Activated CD4-positive, alpha-beta memory T cell treated with anti-CD3 and anti-CD28 coated beads for 36 hours (primary cell): ENCODE data around the gene KDM4C. TPM values are rescaled to one million over a fixed set of nuclear protein-coding genes. Genes with fewer than 3 reads are reported as not detected.

ENCODE experiments used
- CTCF ChIA-PET: fragments of 350-600 bp; sonication (Branson Sonifier 250); formaldehyde crosslinking; loops from one replicate; lab custom pipeline; 2021; ENCODE audit warnings: antibody characterized with exemption, inconsistent platforms; lab: Charles Lee
- POLR2A ChIA-PET: fragments of 350-600 bp; sonication (Branson Sonifier 250); formaldehyde crosslinking; loops from one replicate; lab custom pipeline; 2021; ENCODE audit warnings: antibody characterized with exemption; lab: Charles Lee
- DNase-seq: peaks from one replicate; pipeline ENCODE4 v3.0.0-alpha.2; 2020
- H3K27ac Mint-ChIP-seq: one replicate; pipeline ENCODE4 v1.8.0; 2021; ENCODE audit warnings: mixed read lengths
- H3K27me3 Mint-ChIP-seq: one replicate; pipeline ENCODE4 v1.8.0; 2021; ENCODE audit warnings: mixed read lengths
- H3K36me3 Mint-ChIP-seq: one replicate; pipeline ENCODE4 v1.8.0; 2021; ENCODE audit warnings: mixed read lengths
- H3K4me1 Mint-ChIP-seq: one replicate; pipeline ENCODE4 v1.8.0; 2021; ENCODE audit warnings: low read depth, mixed read lengths
- H3K4me3 Mint-ChIP-seq: one replicate; pipeline ENCODE4 v1.8.0; 2021; ENCODE audit warnings: mild to moderate bottlenecking, mixed read lengths
- H3K9me3 Mint-ChIP-seq: one replicate; pipeline ENCODE4 v1.8.0; 2021; ENCODE audit warnings: mixed read lengths
- intact Hi-C: fragments of 100-400 bp; cut with micrococcal nuclease; formaldehyde crosslinking; loops from one replicate; pipeline ENCODE4 v1.15.1; 2023
- total RNA-seq, 2 experiments: library from RNA; stranded (reverse); gene quantifications; one replicate each; pipeline ENCODE4 v1.2.3, GENCODE V29; 2021

KDM4C gene
- total RNA-seq, 2 experiments from 2014 or later = 26.2 to 28.8 TPM

DNA sequence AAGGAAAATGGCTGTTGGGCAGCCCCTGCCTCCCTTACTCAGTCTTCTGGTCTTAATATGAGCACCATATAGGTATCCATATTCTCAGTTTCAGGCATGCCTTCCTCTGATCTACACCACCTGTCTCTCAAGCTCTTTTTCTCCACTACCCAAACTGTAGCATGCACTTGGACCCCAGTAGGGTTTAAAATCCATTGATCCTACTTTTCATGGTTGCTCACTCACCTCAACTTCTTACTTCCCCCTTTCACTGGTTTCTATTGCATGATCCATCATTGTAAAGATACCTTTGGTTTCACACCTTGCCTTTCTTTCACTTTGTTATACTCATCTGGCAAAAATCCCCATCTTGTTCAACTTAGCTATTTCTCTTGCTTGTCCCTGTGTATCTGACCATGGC lies 159.4 kb downstream of the KDM4C start:
- H3K4me3 Mint-ChIP-seq = no peak overlapping the region
- intact Hi-C loops = no loop called here
- H3K27ac Mint-ChIP-seq = no peak overlapping the region
- DNase-seq = no peak
- POLR2A ChIA-PET = no interaction called here
- peaks cover 15% of the 10 kb centered on the region for H3K36me3 Mint-ChIP-seq
- no peaks in the 10 kb centered on the region for H3K9me3 Mint-ChIP-seq
- CTCF ChIA-PET = no interaction called here
- H3K27me3 Mint-ChIP-seq = no peaks in the 10 kb centered on the region
- peaks cover 36% of the 10 kb centered on the region for H3K4me1 Mint-ChIP-seq

DNA sequence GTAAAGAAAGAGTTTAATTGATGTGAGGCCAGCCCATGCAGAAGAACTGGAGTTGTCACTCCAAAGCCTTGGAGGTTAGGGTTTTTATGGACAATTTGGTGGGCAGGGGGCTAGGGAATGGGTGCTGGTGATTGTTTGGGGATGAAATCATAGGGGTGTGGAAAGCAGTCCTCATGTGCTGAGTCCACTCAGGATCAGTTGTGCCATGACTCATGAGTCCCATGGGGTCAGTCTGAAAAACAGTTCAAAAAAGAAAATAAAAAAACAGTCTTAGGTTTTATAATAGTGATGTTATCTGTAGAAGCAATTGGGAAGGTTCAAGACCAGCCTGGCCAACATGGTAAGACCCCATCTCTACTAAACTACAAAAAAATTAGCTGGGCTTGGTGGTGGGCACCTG lies 162.3 kb downstream of the KDM4C start:
- Mint-ChIP-seq H3K4me1 (peaks cover 53% of the 10 kb centered on the region), H3K9me3 (no peaks in the 10 kb centered on the region), H3K36me3 (peaks cover 18% of the 10 kb centered on the region), H3K27me3 (no peaks in the 10 kb centered on the region), H3K4me3 (no peak overlapping the region), H3K27ac (no peak overlapping the region)
- DNase-seq = no peak
- CTCF ChIA-PET = no interaction called here
- intact Hi-C loops = no loop called here
- POLR2A ChIA-PET = no interaction called here

DNA sequence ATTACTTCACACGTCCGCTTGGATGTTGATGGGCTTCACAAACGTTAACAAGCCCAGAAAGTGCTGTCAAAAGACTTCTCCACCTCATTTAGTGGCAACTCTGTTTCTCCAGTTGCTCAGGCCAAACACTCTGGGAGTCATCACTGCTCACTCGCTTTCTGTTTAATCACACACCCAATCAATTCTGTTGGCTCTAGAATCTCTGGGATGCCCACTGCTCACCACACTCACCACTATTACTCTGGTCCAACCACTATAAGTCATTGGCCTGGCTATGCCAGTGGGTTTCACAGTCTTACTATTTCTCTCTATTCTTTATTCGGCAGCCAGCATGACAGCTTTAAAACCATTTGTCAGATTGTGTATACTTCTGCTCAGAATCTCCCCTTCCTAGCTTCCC lies 163.5 kb downstream of the KDM4C start:
- H3K27me3 Mint-ChIP-seq = no peaks in the 10 kb centered on the region
- H3K9me3 Mint-ChIP-seq = no peaks in the 10 kb centered on the region
- DNase-seq = peak; percentile 11
- H3K4me1 Mint-ChIP-seq = peaks cover 54% of the 10 kb centered on the region
- no peak overlapping the region for H3K27ac Mint-ChIP-seq
- peaks cover 19% of the 10 kb centered on the region for H3K36me3 Mint-ChIP-seq
- CTCF ChIA-PET = interaction anchor here (1.1 kb wide), 1 partner anchor 12 kb away, joined by 3 read pairs; no protein-coding TSS in a partner anchor
- no peak overlapping the region for H3K4me3 Mint-ChIP-seq
- intact Hi-C loops = no loop called here
- POLR2A ChIA-PET = no interaction called here

DNA sequence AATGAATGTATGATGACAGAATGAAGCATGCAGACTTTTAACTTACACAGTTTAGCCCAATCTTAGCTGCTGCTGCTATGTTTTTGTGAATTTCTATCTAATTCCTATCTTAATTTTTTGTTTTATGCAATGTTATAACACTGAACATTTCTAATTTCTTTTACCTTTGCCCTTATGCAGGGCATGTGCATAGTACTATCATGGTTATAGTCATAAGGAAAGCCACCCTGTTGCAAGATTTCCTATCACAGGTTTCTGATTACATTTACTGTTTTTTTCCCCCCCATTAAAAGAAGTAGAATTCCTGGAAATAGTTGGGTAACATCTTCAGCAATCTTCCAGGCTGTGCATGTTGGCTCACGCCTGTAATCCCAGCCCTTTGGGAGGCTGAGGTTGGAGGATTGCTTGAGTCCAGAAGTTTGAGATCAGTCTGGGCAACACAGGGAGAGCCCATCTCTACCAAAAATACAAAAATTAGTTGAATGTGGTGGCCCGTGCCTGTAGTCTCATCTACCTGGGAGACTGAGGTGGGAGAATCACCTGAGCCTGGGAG lies 164.4 kb downstream of the KDM4C start:
- Mint-ChIP-seq H3K4me3 (no peak overlapping the region), H3K27ac (no peak overlapping the region), H3K9me3 (no peaks in the 10 kb centered on the region), H3K36me3 (peaks cover 18% of the 10 kb centered on the region), H3K27me3 (no peaks in the 10 kb centered on the region), H3K4me1 (peaks cover 54% of the 10 kb centered on the region)
- intact Hi-C loops = no loop called here
- no peak for DNase-seq
- POLR2A ChIA-PET = no interaction called here
- CTCF ChIA-PET = interaction anchor here (0.6 to 1.1 kb wide), 2 partner anchors 13 to 572 kb away, joined by 3 read pairs; no protein-coding TSS in a partner anchor

DNA sequence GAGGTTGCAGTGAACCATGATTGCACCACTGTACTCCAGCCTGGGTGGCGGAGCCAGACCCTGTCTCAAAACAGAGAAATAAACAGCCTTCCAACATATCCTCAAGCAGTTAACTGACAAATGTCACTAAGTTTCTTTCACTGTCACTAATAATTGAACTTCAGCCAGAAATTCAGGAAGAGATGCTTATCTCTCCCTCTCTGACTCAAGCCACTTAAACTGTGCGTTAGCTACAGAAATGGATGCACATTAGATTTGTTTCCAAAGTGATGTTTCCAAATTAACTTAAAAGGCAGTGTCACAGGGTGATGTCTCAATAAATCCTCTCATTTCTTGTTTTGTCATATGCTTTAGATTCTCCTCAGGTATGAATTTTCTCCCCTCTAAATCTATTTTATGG lies 164.9 kb downstream of the KDM4C start:
- peaks cover 13% of the 10 kb centered on the region for H3K36me3 Mint-ChIP-seq
- intact Hi-C loops = no loop called here
- POLR2A ChIA-PET = no interaction called here
- no peak overlapping the region for H3K4me3 Mint-ChIP-seq
- no peaks in the 10 kb centered on the region for H3K9me3 Mint-ChIP-seq
- CTCF ChIA-PET = interaction anchor here (0.6 kb wide), 1 partner anchor 572 kb away, joined by 3 read pairs; no protein-coding TSS in a partner anchor
- no peaks in the 10 kb centered on the region for H3K27me3 Mint-ChIP-seq
- H3K4me1 Mint-ChIP-seq = peaks cover 53% of the 10 kb centered on the region
- no peak for DNase-seq
- no peak overlapping the region for H3K27ac Mint-ChIP-seq

DNA sequence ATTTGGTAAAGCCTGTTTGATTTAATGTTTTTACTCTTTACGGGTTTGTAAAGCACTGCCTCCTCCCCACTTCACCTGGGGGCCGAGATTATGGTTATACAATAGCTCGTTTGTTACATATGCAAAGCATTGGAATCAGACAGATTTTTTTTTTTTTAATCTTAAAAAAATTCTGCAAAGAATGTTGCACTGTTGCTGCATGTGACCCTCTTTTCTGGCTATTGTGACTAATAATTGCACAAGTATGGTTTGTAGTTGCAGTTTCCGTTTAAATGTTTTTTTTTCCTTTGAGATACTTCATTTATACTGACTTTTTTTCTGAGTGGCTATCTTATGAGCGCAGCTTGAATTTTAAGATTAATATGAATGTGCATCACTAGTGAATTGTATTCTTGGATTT lies 165.3 kb downstream of the KDM4C start:
- Mint-ChIP-seq H3K9me3 (no peaks in the 10 kb centered on the region), H3K27ac (no peak overlapping the region), H3K36me3 (peaks cover 12% of the 10 kb centered on the region), H3K4me1 (peaks cover 56% of the 10 kb centered on the region), H3K4me3 (no peak overlapping the region), H3K27me3 (no peaks in the 10 kb centered on the region)
- intact Hi-C loops = no loop called here
- DNase-seq = no peak
- CTCF ChIA-PET = no interaction called here
- POLR2A ChIA-PET = no interaction called here

DNA sequence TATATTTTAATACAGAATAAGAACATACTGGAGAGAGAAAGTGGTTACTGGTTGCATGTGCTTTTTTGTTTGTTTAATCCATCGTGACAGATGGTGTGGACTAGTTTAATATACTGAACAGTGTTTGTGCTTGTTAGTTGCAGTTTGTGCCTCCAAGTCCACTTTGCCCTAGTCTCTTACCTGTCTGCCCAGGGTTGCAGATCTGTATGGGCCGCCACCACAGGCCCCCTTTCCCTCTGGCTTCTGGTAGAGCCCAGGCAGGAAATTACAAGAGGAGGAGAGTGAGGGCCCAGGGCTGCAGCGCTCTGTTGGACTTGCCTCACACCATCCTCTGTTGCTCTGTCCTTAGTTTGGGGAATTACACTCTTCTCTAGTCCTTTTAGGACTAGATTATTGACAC lies 166.4 kb downstream of the KDM4C start:
- intact Hi-C loops = no loop called here
- ChIA-PET POLR2A (no interaction called here), CTCF (no interaction called here)
- Mint-ChIP-seq H3K9me3 (no peaks in the 10 kb centered on the region), H3K4me1 (peaks cover 58% of the 10 kb centered on the region), H3K36me3 (peaks cover 11% of the 10 kb centered on the region), H3K4me3 (no peak overlapping the region), H3K27me3 (no peaks in the 10 kb centered on the region), H3K27ac (no peak overlapping the region)
- no peak for DNase-seq

DNA sequence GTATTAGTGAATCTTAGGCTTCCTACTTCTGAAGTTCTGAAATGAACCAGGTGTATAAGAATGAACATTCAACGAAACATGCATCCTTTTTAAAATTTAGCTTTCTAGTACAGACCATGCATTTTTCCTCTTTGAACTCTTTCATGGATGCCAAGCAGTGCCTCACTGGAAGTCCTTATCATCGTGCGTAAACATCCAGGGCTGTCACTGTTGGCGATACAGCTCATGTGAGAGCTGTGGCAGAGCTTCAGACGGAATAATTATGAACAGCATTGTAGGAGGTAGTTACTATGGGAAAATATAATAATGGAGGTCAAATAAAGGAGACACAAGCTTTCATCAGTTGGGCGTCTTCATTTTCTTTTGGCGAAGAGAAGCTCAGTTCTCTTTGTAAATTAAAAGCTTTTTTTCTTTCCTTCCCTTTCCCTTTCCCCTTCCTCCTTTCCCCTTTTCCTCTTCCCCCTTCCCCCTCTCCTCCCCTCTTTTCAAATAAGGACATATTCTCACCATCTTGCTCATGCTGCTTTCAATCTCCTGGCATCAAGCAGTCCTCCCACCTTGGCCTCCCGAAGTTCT lies 167.3 kb downstream of the KDM4C start:
- no peak overlapping the region for H3K27ac Mint-ChIP-seq
- no peak overlapping the region for H3K4me3 Mint-ChIP-seq
- peaks cover 10% of the 10 kb centered on the region for H3K36me3 Mint-ChIP-seq
- POLR2A ChIA-PET = interaction anchor here (0.6 kb wide), 1 partner anchor 39 kb away, joined by 3 read pairs; no protein-coding TSS in a partner anchor
- CTCF ChIA-PET = interaction anchor here (1.0 kb wide), 1 partner anchor 16 kb away, joined by 3 read pairs; no protein-coding TSS in a partner anchor
- no peak for DNase-seq
- H3K4me1 Mint-ChIP-seq = peaks cover 55% of the 10 kb centered on the region
- intact Hi-C loops = no loop called here
- no peaks in the 10 kb centered on the region for H3K27me3 Mint-ChIP-seq
- no peaks in the 10 kb centered on the region for H3K9me3 Mint-ChIP-seq

DNA sequence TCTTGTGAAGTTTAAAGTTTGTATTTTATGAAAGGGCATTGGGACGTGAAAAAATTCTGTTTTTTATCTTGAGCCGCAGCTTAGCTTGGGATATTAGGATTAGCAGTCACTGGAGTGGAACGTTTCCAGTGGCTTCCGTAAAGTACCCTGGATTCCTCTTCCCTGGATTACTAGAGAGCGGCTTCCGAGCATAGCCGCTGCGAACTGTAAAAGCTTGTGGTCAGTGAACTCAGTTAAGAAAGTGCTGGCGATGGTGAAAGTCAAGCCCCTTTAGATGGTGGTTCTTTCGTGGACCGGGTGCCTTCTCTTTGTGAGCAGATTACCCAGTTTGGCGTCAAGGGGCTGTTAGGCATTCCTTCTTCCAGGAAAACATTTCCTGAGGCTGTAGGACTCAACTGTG lies 168.1 kb downstream of the KDM4C start:
- Mint-ChIP-seq H3K36me3 (peaks cover 10% of the 10 kb centered on the region), H3K27ac (no peak overlapping the region), H3K27me3 (no peaks in the 10 kb centered on the region), H3K9me3 (no peaks in the 10 kb centered on the region), H3K4me3 (no peak overlapping the region), H3K4me1 (peaks cover 55% of the 10 kb centered on the region)
- CTCF ChIA-PET = interaction anchor here (1.0 kb wide), 1 partner anchor 17 kb away, joined by 3 read pairs; no protein-coding TSS in a partner anchor
- no peak for DNase-seq
- intact Hi-C loops = no loop called here
- POLR2A ChIA-PET = no interaction called here

DNA sequence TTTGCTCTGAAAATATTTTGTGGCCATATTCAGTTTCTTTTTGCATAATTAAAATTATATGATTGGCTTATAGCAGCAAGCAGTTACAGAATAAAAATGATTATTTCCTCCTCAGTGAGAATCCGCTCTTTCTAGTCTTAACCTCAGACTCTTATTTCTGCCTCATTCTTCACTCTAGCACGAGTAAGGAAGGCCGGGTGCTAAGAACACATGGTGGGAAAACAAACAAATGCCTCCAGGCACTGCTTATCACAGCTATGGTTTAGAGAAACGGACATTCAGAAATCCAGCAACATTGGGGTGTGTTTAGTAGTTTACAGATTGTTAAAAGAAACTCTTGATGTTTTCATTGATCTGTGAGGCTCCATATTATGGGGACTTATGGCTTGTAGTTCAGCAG lies 168.7 kb downstream of the KDM4C start:
- H3K4me3 Mint-ChIP-seq = no peak overlapping the region
- ChIA-PET CTCF (no interaction called here), POLR2A (no interaction called here)
- intact Hi-C loops = no loop called here
- H3K36me3 Mint-ChIP-seq = peaks cover 6% of the 10 kb centered on the region
- no peak overlapping the region for H3K27ac Mint-ChIP-seq
- DNase-seq = no peak
- no peaks in the 10 kb centered on the region for H3K9me3 Mint-ChIP-seq
- no peaks in the 10 kb centered on the region for H3K27me3 Mint-ChIP-seq
- peaks cover 49% of the 10 kb centered on the region for H3K4me1 Mint-ChIP-seq

DNA sequence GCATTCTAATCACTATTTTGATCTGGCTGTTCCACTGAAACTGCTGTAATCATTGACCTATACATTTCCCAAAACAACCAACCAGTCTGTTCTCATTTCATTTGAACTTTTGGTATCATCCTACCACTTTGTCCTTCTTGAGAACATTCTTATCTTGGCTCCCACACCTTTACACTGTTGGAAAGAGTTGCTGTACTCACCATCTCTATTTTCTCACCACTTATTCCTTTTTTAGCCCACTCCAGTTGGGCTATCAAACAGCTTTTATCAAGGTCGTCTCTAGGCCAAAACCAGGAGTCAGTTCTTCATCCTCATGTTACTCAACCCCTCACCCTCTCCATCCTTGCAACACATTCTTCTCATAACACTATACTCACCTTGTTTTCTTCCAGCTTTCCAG lies 170.1 kb downstream of the KDM4C start:
- no peak for DNase-seq
- Mint-ChIP-seq H3K4me3 (no peak overlapping the region), H3K36me3 (peaks cover 7% of the 10 kb centered on the region), H3K27me3 (no peaks in the 10 kb centered on the region), H3K27ac (no peak overlapping the region), H3K4me1 (peaks cover 41% of the 10 kb centered on the region), H3K9me3 (no peaks in the 10 kb centered on the region)
- ChIA-PET POLR2A (no interaction called here), CTCF (no interaction called here)
- intact Hi-C loops = no loop called here

DNA sequence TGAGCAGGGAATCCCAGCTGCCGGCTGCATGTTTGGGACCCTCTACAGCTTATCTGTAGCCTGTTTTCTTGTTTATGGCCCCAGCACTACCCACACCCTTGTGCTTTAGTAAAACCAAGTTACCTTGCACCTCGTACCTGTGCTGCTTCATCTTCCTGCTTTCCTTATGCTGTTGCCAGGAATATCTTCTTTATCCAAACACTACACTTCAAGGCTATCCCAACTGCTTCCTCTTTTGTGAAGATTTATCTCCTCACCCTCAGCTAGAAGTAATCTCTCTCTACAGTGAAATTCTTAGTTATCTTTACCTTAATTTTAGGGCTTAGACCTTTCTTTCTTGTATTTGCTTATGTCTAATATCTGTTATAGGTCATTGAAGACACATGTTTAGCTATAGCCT lies 171.1 kb downstream of the KDM4C start:
- Mint-ChIP-seq H3K4me1 (peaks cover 31% of the 10 kb centered on the region), H3K9me3 (peaks cover 2% of the 10 kb centered on the region), H3K27me3 (no peaks in the 10 kb centered on the region), H3K36me3 (peaks cover 9% of the 10 kb centered on the region), H3K27ac (no peak overlapping the region), H3K4me3 (no peak overlapping the region)
- no peak for DNase-seq
- intact Hi-C loops = no loop called here
- ChIA-PET POLR2A (no interaction called here), CTCF (no interaction called here)
